ENCODE results near the gene PCSK7.
"Not testable (repeated sequence)": the region's sequence is repeated elsewhere in the genome, so short reads cannot be mapped to it uniquely, and the experiment has no call there.

Gene PCSK7

DNA sequence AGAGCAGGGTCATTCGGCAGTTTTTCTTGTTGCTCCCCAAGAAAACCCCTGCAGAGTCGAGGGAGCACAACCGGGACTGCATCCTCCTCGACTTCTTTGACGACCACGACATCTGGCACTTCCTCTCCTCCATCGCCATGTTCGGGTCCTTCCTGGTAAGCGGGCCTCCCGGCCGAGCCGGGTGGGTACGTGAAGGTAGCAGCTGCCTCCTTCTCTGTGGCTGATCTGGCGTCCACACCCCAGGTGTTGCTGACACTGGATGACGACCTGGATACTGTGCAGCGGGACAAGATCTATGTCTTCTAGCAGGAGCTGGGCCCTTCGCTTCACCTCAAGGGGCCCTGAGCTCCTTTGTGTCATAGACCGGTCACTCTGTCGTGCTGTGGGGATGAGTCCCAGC is 36.1 kb downstream of the PCSK7 start:
- no peak for DNase-seq

DNA sequence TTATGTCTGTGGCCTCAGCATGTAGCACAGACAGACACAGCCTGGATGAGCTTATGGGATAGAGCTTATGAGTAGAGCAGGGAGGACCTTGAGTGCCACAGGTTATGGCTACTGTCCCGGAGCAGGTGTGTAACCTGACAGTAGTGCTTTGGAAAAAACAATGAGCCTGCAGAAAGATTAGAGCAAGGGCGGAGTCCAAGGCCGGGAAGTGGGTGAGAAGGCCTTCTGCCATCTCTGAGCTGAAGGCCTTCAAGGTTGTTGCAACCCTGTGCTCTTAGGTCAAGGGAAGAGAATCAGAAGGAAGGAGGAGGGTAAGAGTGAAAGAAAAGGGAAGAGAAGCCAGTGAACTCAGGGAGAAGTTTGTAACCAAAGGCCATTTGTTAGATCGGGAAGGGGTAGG is 36.6 kb downstream of the PCSK7 start:
- DNase-seq, result no peak

DNA sequence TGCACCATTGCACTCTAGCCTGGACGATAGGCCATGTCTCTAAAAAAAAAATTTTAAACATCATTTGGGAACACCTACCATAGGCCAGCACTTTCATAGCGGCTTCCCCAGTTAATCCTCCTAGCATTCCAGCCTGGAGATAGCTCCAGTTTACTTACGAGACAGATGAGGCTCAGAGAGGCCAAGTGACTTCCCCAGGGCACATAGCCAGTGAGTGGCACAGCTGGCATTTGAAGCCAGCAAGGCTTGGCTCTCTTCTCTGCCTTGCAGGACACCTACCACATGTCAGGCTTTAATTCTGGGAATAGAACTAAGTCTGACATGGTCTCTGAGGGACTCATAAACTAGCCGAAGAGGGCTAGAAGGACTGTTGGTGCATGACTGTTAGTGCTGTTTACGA is 37.6 kb downstream of the PCSK7 start:
- DNase-seq, result no peak

DNA sequence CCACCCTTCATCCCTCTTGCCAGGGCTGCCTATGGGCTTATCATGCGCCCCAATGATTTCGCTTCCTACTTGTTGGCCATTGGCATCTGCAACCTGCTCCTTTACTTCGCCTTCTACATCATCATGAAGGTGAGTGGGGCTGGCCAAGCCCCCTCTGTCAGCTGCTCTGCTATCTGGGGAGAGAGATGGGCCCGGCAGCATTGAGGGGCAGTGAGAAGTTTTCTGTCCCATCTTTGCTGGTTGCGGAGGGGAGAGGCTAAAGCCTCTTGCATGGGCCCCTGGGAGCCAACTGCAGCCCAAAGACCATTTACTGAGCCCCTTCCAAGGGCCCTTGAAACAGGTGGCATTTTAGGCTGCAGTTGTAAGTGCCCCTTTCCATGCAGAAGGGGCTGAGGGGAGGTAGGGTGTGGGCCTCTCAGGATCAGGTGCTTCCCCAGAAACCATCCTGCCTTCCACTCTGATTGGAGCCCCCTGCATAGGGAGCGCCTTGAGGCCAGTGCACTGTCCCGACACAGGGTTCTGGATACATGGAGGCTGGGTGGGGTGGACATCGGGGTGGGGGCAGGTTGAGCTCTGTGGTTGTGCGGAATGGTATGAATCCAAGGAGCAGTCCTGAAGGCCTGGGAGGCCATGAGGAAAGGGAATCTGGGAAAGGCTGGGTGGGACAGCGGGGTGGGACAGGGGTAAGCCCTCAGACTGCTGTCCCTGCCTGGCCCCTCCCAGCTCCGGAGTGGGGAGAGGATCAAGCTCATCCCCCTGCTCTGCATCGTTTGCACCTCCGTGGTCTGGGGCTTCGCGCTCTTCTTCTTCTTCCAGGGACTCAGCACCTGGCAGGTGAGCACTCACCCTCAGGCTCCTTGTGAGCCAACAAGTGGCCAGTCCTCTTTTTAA is 38.5 kb downstream of the PCSK7 start:
- no peak for DNase-seq

DNA sequence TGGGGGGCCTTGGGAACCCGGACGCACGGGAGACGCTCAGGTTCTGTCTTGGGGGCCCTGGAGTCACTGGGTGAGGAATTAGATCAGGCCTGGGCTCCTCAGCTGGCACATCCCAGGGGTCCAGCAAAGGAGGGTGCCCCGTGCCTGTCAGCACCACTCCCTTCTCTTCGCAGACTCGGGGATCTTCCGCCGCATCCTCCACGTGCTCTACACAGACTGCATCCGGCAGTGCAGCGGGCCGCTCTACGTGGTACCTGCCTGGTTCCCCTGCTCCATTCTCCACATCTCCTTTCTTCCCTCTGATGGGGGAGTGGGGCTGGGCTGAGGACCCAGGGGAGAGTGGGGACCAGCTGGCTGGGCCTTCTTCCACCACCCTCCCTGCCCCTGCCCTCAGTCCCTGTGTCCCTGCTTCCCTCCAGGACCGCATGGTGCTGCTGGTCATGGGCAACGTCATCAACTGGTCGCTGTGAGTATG is 39.4 kb downstream of the PCSK7 start:
- no peak for DNase-seq

DNA sequence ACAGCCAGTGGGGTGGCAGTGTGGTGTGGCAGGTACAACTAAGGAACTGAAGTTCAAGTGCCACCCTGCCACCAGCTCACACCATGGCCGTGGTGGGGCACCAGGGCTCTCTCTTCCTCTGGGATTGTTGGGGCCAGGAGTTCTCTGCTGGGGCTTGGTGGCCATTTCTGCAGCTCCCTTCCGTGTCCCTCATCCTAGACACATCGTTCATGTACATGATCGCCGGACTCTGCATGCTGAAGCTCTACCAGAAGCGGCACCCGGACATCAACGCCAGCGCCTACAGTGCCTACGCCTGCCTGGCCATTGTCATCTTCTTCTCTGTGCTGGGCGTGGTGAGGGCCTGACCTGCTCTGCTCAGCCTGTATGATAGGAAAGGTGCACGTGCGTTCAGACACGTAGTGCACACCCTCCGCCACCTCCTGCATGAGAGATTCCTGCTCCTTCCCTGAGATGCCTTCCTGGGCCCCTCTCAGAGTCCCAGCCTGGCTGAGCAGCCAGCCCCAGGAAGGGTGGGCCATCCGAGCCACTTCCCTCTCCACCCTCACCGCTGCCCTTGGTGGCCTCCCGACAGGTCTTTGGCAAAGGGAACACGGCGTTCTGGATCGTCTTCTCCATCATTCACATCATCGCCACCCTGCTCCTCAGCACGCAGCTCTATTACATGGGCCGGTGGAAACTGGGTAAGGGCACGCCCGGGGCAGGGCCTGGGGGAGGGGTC is 40.0 kb downstream of the PCSK7 start:
- DNase-seq, result no peak

DNA sequence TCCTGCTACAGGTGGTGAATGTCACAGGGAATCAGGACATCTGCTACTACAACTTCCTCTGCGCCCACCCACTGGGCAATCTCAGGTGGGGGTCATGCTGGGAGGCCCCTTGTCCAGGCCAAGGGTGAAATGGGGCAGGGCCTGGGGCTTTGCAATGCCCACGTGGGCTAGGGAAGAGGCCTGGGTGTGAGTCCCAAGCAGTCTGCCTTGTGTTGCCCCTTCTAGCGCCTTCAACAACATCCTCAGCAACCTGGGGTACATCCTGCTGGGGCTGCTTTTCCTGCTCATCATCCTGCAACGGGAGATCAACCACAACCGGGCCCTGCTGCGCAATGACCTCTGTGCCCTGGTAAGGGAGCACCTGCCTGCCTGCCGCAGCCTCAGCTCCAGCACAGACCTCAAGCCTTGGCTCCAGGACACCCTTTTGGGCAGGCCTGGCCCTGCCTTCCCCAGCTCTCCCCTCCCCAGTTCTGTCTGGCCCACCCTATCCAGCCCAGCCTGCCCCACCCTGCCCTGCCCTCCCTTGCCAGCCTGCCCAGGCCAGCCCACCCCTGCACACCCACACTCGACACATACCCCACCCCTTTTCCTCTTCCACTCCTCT is 41.8 kb downstream of the PCSK7 start:
- DNase-seq, result no peak

DNA sequence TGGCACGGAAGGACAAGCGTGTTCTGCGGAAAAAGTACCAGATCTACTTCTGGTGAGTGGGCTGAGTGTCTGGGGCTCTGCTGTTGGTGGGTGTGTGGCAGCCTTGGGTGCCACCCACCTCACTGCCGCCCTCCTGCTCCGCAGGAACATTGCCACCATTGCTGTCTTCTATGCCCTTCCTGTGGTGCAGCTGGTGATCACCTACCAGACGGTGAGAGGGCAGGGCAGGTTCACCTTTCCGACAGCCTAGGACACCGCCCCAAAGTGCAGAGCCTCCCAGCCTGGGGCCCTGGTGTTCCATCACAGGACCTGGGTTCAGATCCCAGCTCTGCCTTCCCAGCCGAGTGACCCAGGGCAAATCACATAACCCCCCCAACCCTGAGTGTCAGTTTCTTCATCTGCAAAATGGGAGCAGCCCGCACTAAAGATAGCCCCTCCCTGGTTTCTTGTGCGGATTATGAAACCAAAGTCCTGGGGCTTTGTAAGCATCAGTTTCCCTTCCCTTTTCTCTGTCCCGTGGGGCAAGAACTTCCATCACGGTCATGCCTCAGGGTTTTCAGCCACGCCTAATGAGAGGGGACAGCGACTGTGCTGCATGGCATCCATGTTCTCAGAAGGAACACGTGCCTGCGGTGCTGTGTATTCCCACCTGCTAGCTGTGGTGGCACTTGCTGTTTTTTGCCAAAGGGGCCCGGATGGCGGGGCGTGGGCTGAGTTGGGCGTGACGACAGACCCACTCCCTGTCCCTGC is 42.5 kb downstream of the PCSK7 start:
- DNase-seq, result no peak

DNA sequence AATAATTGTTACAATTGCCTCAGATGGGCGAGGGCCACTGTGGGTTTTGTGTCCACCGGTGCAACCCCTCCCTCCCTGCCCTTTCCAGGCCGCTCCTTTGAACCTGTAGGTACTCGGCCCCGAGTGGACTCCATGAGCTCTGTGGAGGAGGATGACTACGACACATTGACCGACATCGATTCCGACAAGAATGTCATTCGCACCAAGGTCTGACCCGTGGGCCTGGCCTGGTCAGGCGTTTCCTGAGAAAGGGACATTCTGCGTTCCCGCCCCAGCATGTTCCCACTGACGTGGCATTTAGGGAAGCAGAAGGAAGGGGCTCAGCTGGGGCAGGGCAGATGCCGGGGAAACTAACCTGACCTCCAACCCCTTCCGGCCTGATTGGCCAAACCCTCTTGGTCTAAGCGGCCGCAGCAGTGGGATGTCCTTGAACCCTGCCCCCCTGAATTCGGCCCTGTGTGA is 43.2 kb downstream of the PCSK7 start:
- DNase-seq, result no peak

DNA sequence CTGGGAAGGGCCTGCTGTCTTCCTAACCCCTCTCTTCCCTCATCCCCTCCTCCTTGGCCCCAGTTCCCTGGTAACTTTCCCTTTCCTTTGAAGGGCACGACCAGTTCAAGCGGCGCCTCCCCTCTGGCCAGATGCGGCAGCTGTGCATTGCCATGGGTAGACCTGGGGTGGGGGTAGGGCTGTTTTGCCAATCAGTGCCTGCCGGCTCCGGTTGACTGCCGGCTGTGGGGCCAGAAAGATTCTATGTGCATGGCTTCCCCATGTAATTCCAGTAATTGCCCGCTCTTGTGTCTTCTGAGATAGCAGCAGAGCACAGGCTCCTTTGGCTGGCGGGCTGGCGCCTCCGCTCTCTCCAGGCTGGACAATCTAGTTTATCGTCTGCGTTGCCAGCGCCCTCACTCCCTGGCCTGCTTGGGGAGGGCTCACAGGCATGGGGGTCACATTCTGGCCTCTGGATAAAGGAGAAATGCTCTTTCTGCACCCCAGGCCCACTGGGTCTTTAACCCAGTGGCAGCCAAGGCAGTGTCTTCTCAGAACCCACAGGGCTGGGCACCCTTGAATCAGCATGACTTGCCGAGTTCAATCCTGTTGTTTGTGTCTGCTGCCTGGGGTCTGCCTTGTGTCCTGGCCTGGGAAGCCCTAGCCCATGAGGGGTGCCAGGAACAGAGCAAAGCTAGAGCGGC is 43.9 kb downstream of the PCSK7 start:
- DNase-seq, result no peak

DNA sequence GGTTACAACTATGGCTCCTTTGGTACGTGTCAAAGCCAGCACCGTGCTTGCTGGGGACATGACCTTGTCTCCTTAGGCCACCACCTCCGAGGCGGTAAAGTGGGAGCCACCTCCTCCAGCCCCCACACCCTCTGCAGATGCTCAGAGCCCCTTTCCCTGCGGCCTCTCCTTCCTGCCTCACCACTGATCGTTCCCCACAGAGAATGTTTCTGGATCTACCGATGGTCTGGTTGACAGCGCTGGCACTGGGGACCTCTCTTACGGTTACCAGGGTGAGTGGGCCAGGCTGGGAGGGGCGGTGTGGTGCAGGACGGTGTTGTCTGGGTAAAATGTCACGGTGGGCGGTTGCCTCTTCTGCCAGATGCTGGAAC is 44.5 kb downstream of the PCSK7 start:
- DNase-seq, result no peak

DNA sequence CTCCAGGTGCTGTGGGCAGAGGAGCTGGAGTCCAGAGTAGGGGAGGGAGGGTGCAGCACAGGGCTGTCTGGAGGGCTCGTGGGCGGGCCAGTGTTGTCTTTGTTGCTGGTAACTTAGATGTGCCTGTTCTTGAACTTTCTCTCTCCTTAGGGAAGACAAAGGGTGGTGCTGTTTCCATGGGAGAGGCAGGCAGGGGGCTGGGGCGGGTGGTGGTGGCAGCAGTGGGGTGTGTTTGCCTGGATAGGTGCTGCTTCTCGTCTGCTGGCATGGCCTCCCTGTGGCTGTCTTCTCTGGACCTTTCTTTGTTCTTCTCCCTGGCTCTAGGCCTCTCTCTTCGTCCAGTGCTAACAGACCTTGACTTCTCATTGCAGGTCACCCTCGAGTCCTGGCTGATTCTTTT is 44.9 kb downstream of the PCSK7 start:
- DNase-seq, result no peak

DNA sequence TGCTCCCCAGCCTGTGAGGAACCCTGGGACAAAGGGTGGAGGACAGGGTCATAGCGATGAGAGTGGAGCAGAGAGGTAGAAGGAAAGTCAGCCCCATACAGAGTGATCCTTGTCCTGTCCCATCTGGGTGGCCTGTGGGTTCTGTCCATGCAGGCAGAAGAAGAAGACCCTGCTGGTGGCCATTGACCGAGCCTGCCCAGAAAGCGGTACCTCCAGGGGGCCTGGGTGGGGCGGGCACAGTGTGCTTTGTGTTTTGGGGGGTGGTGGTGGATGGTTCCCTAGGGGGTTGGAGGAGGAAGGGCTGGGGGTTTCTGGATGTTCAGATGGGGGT is 45.5 kb downstream of the PCSK7 start:
- DNase-seq, result no peak

DNA sequence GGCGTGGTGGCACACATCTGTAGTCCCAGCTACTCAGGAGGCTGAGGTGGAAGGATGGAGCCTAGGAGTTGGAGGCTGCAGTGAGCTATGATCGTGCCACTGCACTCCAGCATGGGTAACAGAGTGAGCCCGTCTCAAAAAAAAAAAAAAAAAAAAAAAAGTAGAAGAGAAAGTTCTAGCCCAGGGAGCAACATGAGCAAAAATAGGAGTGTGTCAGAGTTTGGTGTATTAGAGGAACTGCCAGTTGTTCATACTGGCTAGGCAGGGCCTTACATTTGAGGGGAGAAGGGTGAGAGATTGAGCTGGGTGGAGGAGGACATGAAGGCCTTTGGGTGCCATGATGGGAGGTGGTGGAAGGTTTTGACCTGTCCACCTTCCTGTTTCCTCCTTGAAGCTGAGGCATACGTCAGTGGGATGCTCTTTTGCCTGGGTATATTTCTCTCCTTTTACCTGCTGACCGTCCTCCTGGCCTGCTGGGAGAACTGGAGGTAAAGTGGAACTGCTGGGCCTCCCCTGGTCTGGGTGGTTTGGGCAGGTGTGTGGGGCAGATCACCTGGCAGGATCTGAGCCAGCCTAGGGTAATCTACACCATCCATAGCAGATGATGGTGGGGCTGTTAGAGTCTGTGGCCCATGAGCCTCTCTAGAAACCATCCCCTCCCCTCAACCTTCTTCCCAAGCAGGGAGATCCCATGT is 46.0 kb downstream of the PCSK7 start:
- DNase-seq, result peak; percentile 22

DNA sequence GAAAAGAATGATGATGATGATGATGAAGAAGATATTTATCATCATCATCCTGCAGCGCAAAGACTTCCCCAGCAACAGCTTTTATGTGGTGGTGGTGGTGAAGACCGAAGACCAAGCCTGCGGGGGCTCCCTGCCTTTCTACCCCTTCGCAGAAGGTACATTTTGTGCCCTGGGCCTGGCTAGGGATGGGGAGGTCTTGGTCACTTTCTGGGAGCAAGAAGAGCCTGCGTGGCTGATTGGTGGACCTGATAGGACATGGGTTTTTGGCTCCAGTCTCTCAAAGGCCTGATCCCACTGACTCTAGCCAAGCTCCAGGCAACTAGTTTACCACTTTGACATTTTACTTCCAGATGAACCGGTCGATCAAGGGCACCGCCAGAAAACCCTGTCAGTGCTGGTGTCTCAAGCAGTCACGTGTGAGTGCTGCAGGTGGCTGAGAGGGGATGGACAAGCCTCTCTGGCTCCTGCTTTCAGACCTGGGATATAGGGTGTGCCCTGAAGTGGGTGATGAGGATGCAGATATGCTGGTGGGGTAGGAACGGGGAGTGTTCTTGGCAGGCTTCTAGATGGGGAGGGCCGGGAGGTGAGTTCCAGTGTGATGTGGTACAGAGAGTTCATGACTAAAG is 48.0 kb downstream of the PCSK7 start:
- DNase-seq, result no peak

DNA sequence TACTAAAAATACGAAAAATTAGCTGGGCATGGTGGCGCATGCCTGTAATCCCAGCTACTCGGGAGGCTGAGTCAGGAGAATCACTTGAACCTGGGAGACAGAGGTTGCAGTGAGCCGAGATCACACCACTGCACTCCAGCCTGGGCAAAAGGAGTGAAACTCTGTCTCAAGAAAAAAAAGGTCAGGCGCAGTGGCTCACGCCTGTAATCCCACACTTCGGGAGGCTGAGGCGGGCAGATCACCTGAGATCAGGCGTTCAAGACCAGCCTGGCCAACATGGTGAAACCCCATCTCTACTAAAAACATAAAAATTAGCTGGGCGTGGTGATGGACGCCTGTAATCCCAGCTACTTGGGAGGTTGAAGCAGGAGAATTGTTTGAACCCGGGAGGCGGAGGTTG is 48.7 kb downstream of the PCSK7 start:
- DNase-seq, result not testable (repeated sequence)

DNA sequence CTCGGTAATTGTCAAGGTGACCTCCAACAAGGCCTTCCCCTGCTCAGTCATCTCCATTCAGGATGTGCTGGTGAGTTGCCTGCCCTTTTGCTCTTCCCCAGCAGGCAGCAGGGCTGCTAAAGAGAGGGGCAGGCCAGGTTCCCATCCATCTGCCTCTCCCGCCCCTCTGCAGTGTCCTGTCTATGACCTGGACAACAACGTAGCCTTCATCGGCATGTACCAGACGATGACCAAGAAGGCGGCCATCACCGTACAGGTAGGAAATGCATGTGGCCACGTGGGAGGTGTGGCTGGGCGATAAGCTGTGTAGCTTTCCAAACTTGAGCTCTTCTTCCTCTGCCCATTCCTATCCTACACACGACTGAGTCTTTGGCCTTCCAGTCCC is 49.3 kb downstream of the PCSK7 start:
- DNase-seq, result no peak

DNA sequence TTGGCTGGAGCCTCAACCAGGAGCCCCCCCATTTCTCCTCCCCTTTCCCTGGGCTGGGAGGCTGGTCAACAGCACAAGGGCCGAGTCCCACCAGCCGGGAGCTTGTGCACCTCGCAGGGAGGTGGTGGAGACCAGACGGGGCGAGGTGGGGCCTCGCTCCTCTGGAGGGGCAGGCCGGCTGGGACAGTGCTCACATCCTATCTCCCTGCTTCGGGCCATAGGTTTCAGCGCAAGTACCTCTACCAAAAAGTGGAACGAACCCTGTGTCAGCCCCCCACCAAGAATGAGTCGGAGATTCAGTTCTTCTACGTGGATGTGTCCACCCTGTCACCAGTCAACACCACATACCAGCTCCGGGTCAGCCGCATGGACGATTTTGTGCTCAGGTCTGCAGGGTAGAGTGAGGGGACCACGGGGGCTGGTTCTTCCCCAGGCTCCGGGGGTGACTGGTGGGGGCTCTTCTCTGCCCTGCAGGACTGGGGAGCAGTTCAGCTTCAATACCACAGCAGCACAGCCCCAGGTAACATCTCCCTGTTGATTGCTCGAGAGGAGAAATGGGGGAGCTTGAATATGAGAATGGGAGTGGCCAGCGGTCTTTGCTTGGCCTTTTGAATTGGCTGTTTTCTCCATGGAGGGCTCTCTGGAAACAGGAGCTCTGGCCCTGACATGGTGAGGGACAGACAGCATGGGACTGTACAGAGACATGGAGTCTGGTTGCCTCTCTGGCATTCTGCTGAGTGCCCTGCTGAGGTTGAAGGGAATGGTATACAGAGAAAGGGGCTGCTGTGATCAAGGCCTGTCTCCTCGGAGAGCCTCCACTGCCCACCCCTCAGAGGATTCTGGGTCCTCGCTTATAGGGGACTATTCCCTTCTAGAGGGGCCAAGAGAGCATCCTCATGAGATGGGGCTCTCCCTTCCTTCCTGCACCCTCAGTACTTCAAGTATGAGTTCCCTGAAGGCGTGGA is 50.0 kb downstream of the PCSK7 start:
- DNase-seq, result no peak

DNA sequence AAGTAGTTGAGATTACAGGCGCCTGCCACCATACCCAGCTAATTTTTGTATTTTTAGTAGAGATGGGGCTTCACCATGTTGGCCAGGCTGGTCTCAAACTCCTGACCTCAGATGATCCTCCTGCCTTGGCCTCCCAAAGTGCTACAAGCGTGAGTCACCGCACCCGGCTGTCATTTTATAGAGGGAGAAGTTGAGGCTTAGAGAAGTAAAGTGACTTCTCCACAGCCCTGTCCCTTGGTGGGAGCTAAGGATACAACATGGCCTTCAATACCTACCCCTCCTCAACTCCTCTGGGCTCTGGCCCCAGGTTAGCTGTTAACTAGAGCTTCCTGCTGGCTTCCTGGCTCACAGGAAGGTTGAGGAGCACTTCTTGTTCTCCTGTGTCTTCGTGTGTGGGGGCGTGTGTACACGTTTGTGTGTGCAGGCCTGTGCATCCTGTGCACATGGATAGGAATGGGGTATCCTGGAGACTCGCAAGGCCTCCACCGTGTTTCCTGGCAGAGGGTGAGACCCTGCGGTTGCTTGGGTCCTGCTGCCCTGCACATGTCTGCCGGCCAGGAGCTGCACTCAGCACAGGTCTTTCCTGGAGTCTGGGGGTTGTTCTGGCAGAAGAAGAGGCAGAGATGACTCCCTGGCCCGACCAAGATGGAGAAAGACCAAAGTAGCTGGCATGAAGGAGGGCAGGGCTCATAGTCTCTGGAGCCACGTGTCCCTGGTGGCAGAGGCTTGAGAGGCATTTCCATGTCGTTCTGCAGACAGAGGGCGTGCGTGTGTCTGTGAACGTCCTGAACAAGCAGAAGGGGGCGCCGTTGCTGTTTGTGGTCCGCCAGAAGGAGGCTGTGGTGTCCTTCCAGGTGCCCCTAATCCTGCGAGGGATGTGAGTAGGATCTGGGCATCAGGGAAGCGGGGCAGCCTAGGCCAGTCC is 51.0 kb downstream of the PCSK7 start:
- DNase-seq, result peak; percentile 93
